CD4-positive, alpha-beta T cell (primary cell): Measurements from ENCODE around the gene RASAL2. TPM values are rescaled to one million over a fixed set of nuclear protein-coding genes. Genes with fewer than 3 reads are reported as not detected.

ENCODE experiments used
- ATAC-seq: fragments of 200-7000 bp; cut with Tn5 transposase; one replicate; pipeline ENCODE4 v1.10.0; 2022; ENCODE audit warnings: mild to moderate bottlenecking; ENCODE audit not compliant: poor library complexity
- CTCF ChIA-PET: fragments of 350-600 bp; sonication (Branson Sonifier 250); formaldehyde crosslinking; loops from one replicate; lab custom pipeline; 2021; ENCODE audit warnings: antibody characterized with exemption, inconsistent platforms; lab: Charles Lee
- POLR2A ChIA-PET: fragments of 350-600 bp; sonication (Branson Sonifier 250); formaldehyde crosslinking; loops from one replicate; lab custom pipeline; 2021; ENCODE audit warnings: antibody characterized with exemption, inconsistent platforms; lab: Charles Lee
- DNase-seq, 14 experiments: peaks; one replicate each; pipeline ENCODE4 v3.0.0-alpha.2; 2013 to 2020; ENCODE audit warnings: mixed read lengths in 2 of 14
- H3K27ac ChIP-seq, 2 donors: one replicate each; pipeline versions ENCODE4 v1.5.1 to v1.7.0; 2013; ENCODE audit warnings: low read length in 2 of 2, low read depth in 1 of 2, mild to moderate bottlenecking in 1 of 2
- H3K27me3 ChIP-seq, 2 experiments: 1 replicate in 1 of 2; 2 replicates in 1 of 2; pipeline versions ENCODE4 v1.6.1 to v1.7.0; 2013; ENCODE audit warnings: low read length in 2 of 2, control low read depth in 1 of 2, mild to moderate bottlenecking in 1 of 2, moderate library complexity in 1 of 2; ENCODE audit not compliant: insufficient read depth in 2 of 2, control insufficient read depth in 1 of 2
- H3K36me3 ChIP-seq: one replicate; pipeline ENCODE4 v1.6.1; 2013; ENCODE audit warnings: low read length, control low read depth; ENCODE audit not compliant: insufficient read depth
- H3K4me1 ChIP-seq: one replicate; pipeline ENCODE4 v1.6.1; 2013; ENCODE audit warnings: low read length, control low read depth; ENCODE audit not compliant: insufficient read depth
- H3K4me3 ChIP-seq: one replicate; pipeline ENCODE4 v1.5.1; 2013; ENCODE audit warnings: mild to moderate bottlenecking, low read length, moderate library complexity
- H3K9me3 ChIP-seq, 2 experiments: 1 replicate in 1 of 2; 2 replicates in 1 of 2; pipeline versions ENCODE4 v1.6.1 to v1.7.0; 2013; ENCODE audit warnings: low read length in 2 of 2, mild to moderate bottlenecking in 2 of 2, control low read depth in 1 of 2, moderate library complexity in 1 of 2; ENCODE audit not compliant: control insufficient read depth in 1 of 2, insufficient read depth in 1 of 2
- H3K27ac Mint-ChIP-seq: one replicate; pipeline ENCODE4 v1.8.0; 2020; ENCODE audit warnings: mixed read lengths
- H3K27me3 Mint-ChIP-seq: one replicate; pipeline ENCODE4 v1.8.0; 2021; ENCODE audit warnings: mixed read lengths
- H3K36me3 Mint-ChIP-seq: one replicate; pipeline ENCODE4 v1.8.0; 2021; ENCODE audit warnings: low read depth, mixed read lengths
- H3K4me1 Mint-ChIP-seq: one replicate; pipeline ENCODE4 v1.8.0; 2021; ENCODE audit warnings: low read depth, mixed read lengths
- H3K4me3 Mint-ChIP-seq: one replicate; pipeline ENCODE4 v1.8.0; 2020; ENCODE audit warnings: mild to moderate bottlenecking, mixed read lengths
- H3K9me3 Mint-ChIP-seq: one replicate; pipeline ENCODE4 v1.8.0; 2020; ENCODE audit warnings: mixed read lengths
- intact Hi-C, 2 experiments: fragments of 100-400 bp; cut with DNase I in 1 of 2; cut with micrococcal nuclease in 1 of 2; formaldehyde crosslinking; loops; one replicate each; pipeline versions ENCODE4 v1.15.1 to v1.9.0; 2023 to 2025; cut with DNase I, micrococcal nuclease
- total RNA-seq, 174 experiments: library from RNA in 2 of 174; stranded (reverse) in 2 of 174; gene quantifications; one replicate each; pipeline ENCODE4 v1.2.3 and lab custom pipeline; 2021 to 2026
- TF ChIP-seq, protein P1 (sequence below): fragments of 200-600 bp; IDR thresholded peaks from one replicate; pipeline ENCODE4 v1.8.0; 2022; ENCODE audit warnings: antibody characterized with exemption, mild to moderate bottlenecking

Gene RASAL2
- total RNA-seq, 2 experiments from 2014 or later: 0.03 TPM; not detected in 1

DNA sequence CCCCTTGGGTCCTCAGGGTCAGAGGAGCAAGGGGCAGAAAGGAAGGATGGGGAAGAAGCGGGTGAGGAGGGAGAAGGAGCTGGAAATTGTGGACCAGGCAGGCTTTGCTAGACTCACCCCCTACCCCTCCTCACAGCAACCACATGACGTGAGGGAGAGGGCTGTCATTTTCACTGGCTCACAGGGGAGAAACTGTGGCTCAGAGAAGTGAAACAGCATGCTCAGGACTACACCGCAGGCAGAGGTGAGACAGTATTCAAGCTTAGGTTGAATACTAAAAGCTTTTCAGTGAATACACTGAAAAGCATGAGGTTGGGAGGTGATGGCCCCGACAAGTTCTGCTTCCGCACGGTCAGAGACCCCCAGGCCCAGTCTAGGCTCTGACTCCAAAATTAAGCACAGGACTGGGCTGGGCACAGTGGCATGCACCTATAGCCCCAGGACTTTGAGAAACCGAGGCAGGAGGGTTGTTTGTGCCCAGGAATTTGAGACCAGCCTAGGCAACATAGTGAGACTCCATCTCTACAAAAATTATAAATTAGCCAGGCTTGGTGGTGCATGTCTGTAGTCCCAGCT, 404.1 kb downstream of the RASAL2 start:
- CTCF ChIA-PET: no interaction called here
- H3K4me3 Mint-ChIP-seq: no peak overlapping the region
- no peak overlapping the region for H3K27ac Mint-ChIP-seq

DNA sequence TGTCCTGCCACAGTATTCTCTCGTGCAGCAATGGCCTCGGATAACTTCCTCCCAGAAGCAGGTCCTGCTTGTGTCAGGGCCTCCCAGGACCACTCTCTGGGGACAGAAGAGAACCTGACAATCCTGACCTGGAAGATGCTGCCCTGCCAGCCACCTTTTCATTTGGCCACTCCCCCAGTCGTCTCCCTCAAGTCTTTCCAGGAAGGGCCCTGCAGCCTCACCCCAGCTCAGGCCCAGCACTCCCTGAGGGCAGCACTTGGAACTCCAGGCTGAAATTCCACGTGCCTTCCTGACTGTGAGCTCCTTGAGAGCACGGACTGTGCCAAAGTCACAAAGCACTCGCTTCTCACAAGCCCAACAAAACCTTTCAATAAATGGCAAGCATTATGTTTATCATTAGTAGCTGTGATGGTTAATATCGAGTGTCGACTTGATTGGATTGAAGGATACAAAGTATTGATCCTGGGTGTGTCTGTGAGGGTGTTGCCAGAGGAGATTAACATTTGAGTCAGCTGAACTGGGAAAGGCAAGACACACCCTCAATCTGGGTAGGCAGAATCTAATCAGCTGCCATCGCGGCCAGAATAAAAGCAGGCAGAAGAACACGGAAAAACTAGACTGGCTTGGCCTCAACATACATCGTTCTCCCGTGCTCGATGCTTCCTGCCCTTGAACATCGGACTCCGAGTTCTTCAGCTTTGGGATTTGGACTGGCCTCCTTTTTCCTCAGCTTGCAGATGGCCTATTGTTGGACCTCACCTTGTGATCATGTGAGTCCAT, 405.2 kb downstream of the RASAL2 start:
- Histone ChIP-seq H3K9me3 (no peaks in the 10 kb centered on the region), H3K4me1 (no peaks in the 10 kb centered on the region), H3K27ac (no peak overlapping the region), H3K4me3 (no peak overlapping the region), H3K27me3 (peaks cover 0 to 8% of the 10 kb centered on the region in 2 experiments), H3K36me3 (no peaks in the 10 kb centered on the region)
- H3K36me3 Mint-ChIP-seq: no peaks in the 10 kb centered on the region
- peaks cover 3% of the 10 kb centered on the region for H3K27me3 Mint-ChIP-seq
- CTCF ChIA-PET: no interaction called here
- H3K4me3 Mint-ChIP-seq: no peak overlapping the region
- DNase-seq (no peak), ATAC-seq (no peak)
- POLR2A ChIA-PET: no interaction called here
- H3K4me1 Mint-ChIP-seq: no peaks in the 10 kb centered on the region
- intact Hi-C loops: no loop called here
- TF ChIP-seq, protein P1, sequence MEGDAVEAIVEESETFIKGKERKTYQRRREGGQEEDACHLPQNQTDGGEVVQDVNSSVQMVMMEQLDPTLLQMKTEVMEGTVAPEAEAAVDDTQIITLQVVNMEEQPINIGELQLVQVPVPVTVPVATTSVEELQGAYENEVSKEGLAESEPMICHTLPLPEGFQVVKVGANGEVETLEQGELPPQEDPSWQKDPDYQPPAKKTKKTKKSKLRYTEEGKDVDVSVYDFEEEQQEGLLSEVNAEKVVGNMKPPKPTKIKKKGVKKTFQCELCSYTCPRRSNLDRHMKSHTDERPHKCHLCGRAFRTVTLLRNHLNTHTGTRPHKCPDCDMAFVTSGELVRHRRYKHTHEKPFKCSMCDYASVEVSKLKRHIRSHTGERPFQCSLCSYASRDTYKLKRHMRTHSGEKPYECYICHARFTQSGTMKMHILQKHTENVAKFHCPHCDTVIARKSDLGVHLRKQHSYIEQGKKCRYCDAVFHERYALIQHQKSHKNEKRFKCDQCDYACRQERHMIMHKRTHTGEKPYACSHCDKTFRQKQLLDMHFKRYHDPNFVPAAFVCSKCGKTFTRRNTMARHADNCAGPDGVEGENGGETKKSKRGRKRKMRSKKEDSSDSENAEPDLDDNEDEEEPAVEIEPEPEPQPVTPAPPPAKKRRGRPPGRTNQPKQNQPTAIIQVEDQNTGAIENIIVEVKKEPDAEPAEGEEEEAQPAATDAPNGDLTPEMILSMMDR: no peak
- no peak overlapping the region for H3K27ac Mint-ChIP-seq
- H3K9me3 Mint-ChIP-seq: no peaks in the 10 kb centered on the region

More for the DNA sequence above, 404.1 kb downstream of the RASAL2 start:
- H3K36me3 ChIP-seq: no peaks in the 10 kb centered on the region
- H3K4me3 ChIP-seq: no peak overlapping the region
- DNase-seq (no peak), ATAC-seq (no peak)
- no peaks in the 10 kb centered on the region for H3K9me3 ChIP-seq
- no peaks in the 10 kb centered on the region for H3K9me3 Mint-ChIP-seq
- TF ChIP-seq, protein P1: no peak
- intact Hi-C loops: no loop called here
- H3K4me1 ChIP-seq: no peaks in the 10 kb centered on the region
- peaks cover 0 to 5% of the 10 kb centered on the region in 2 experiments for H3K27me3 ChIP-seq
- no peaks in the 10 kb centered on the region for H3K36me3 Mint-ChIP-seq
- no peaks in the 10 kb centered on the region for H3K4me1 Mint-ChIP-seq
- H3K27ac ChIP-seq: no peak overlapping the region
- no peaks in the 10 kb centered on the region for H3K27me3 Mint-ChIP-seq
- POLR2A ChIA-PET: no interaction called here

DNA sequence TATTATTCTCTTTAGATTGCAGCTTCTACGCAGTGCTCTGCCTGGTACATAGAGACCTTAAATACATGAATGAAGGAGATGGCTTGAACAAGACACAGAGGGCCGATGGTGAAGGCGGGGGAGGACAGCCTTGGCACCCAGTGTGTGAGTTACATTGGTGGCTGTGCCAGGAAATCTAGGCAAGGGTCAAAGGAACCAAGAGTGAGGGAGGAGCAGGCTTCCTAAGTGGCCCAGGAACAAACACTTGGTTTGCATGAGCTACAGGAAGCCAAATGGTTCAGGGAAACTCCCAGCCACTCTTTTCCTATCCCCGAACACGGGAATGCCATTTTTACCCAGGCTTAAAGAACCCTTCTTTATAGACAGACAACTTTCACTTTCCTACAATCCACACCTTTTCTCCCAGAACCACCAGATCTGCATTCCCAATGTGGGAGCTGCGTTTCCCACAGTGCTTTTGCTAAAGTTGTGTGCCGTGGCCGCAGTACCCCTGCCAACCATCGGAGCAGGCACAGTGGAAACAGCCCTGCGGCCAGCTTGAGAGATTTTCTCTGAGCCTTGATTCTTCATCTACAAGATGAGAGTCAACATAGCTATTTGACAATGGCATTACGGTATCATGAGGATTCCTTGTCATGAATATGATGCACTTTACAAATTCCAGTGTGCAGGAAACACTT, 406.3 kb downstream of the RASAL2 start:
- Histone ChIP-seq H3K27ac (no peak overlapping the region), H3K4me3 (no peak overlapping the region), H3K36me3 (no peaks in the 10 kb centered on the region), H3K4me1 (no peaks in the 10 kb centered on the region), H3K27me3 (peaks cover 0 to 8% of the 10 kb centered on the region in 2 experiments), H3K9me3 (no peaks in the 10 kb centered on the region)
- peaks cover 5% of the 10 kb centered on the region for H3K27me3 Mint-ChIP-seq
- H3K36me3 Mint-ChIP-seq: no peaks in the 10 kb centered on the region
- no peak for DNase-seq
- H3K9me3 Mint-ChIP-seq: no peaks in the 10 kb centered on the region
- ATAC-seq: no peak
- H3K4me3 Mint-ChIP-seq: no peak overlapping the region
- ChIA-PET POLR2A (no interaction called here), CTCF (no interaction called here)
- H3K4me1 Mint-ChIP-seq: no peaks in the 10 kb centered on the region
- intact Hi-C loops: no loop called here
- H3K27ac Mint-ChIP-seq: no peak overlapping the region
- TF ChIP-seq, protein P1: no peak
